ENCODE results near the gene DAPK1. TPM values are rescaled to one million over a fixed set of nuclear protein-coding genes. Genes with fewer than 3 reads are reported as not detected.

The DAPK1 gene
- total and polyA plus RNA-seq, 2 donors (not counting 3 experiments of a cell fraction or from before 2014, with no cell fraction given) = 58.9 to 119 TPM

DNA sequence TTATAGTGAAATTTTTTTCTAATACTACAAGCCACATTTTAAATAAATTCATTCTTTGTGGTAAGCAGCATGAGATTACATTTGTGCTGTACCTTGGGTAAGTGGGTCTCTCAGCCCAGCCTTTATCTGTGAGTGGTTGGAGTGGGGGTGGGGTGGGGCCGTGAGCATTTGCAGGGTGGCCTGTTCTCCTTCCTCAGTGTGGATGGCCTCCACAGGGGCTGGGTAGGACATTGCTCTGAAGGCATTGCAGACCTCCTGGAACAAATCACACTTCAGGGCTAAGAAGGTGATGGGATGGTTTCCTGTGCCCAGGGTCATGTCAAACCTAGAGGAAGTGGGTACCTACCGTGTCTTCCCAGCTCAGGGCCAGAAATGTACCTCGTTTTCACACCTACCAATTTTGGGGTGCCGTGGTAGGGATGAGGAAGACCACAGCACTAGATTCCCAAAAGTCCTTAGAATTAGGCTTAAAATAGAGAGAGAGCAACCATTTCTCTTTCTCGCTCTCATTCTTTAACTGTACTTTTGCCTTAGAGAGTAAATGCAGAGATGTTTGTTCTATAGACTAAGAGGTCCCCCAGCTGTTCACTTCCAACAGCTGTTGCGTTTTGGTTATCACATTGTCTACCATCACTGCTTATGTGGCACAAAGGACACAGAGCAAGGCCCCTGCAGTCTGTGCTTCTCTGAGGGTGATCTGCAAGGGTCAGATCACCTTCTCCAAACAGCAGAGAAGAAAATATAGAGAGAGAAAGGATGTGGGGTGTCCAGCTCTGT lies 144.9 kb downstream of the DAPK1 start:
- Histone ChIP-seq H3K27ac (ENCODE audit: insufficient read depth, low read depth, low read length) (no peak overlapping the region), H3K4me2 (ENCODE audit: insufficient read depth, low read length) (no peak overlapping the region), H3K79me2 (ENCODE audit: control insufficient read depth, insufficient read depth, low read length) (no peaks in the 10 kb centered on the region), H3K9me1 (replicated peaks; ENCODE audit: control insufficient read depth, extremely low read depth, insufficient read depth, low read length) (no peaks in the 10 kb centered on the region), H2AFZ (ENCODE audit: low read depth, low read length) (no peak overlapping the region), H3K4me1 (ENCODE audit: control insufficient read depth, extremely low read depth, insufficient read depth, low read length) (peaks cover 10% of the 10 kb centered on the region), H3K36me3 (ENCODE audit: control insufficient read depth in 2 of 2, extremely low read depth in 1 of 2, insufficient read depth in 2 of 2, low read length in 2 of 2) (peaks cover 12 to 34% of the 10 kb centered on the region in 2 experiments), H3K27me3 (ENCODE audit: control insufficient read depth in 2 of 2, insufficient read depth in 2 of 2, low read length in 2 of 2) (no peaks in the 10 kb centered on the region), H3K9ac (replicated peaks; ENCODE audit: extremely low read depth, insufficient read depth, low read length) (no peak overlapping the region), H3K4me3 (replicated peaks in 1 of 3; ENCODE audit: insufficient read depth in 1 of 3, low read depth in 1 of 3, low read length in 3 of 3) (no peak overlapping the region), H4K20me1 (replicated peaks; ENCODE audit: control insufficient read depth, extremely low read depth, insufficient read depth, low read length) (no peaks in the 10 kb centered on the region), H3K9me3 (replicated peaks; ENCODE audit: control insufficient read depth, insufficient read depth, low read length) (no peaks in the 10 kb centered on the region)
- CTCF ChIA-PET = interaction anchor here (1.3 kb wide), 1 partner anchor 14 kb away, joined by 5 read pairs; no protein-coding TSS in a partner anchor
- POLR2A ChIA-PET = no interaction called here
- FAIRE-seq (no peak), DNase-seq (ENCODE audit: low read depth, low spot score) (no peak)
- TF ChIP-seq POLR2AphosphoS5 (IDR thresholded peaks at IDR 0.05; ENCODE audit: insufficient read depth, low read depth, low read length) (no peak), MYC (IDR thresholded peaks at IDR 0.05; ENCODE audit: low read depth, low read length) (no peak), FOS (IDR thresholded peaks at IDR 0.05; ENCODE audit: borderline replicate concordance, insufficient read depth, low read length) (no peak), POLR2A (IDR thresholded peaks at IDR 0.05; ENCODE audit: low read depth, low read length) (no peak), JUN (IDR thresholded peaks at IDR 0.05; ENCODE audit: borderline replicate concordance, insufficient read depth, insufficient read length, low read depth) (no peak)
- TF ChIP-seq, protein P1, sequence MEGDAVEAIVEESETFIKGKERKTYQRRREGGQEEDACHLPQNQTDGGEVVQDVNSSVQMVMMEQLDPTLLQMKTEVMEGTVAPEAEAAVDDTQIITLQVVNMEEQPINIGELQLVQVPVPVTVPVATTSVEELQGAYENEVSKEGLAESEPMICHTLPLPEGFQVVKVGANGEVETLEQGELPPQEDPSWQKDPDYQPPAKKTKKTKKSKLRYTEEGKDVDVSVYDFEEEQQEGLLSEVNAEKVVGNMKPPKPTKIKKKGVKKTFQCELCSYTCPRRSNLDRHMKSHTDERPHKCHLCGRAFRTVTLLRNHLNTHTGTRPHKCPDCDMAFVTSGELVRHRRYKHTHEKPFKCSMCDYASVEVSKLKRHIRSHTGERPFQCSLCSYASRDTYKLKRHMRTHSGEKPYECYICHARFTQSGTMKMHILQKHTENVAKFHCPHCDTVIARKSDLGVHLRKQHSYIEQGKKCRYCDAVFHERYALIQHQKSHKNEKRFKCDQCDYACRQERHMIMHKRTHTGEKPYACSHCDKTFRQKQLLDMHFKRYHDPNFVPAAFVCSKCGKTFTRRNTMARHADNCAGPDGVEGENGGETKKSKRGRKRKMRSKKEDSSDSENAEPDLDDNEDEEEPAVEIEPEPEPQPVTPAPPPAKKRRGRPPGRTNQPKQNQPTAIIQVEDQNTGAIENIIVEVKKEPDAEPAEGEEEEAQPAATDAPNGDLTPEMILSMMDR (IDR thresholded peaks at IDR 0.05; ENCODE audit: extremely low read depth in 1 of 2, insufficient read depth in 1 of 2, low read depth in 1 of 2, low read length in 2 of 2) = no peak
- dilution Hi-C loops (cut with MboI; ENCODE audit: extremely low pct_ligation_motif_present, low sequenced_read_pairs) (no loop called here), intact Hi-C loops (cut with micrococcal nuclease) (no loop called here)
- BruUV-seq (replicated peaks) = no TSS peak
